GM12874 (cell line): ENCODE measurements around the gene PALS1.

Source experiments
- TF ChIP-seq, protein P1 (sequence below): IDR thresholded peaks from 2 replicates; pipeline ENCODE4 v1.5.1; 2011; ENCODE audit warnings: low read depth, mild to moderate bottlenecking, control low read depth, low read length, moderate library complexity; ENCODE audit not compliant: insufficient read depth

PALS1 gene

DNA sequence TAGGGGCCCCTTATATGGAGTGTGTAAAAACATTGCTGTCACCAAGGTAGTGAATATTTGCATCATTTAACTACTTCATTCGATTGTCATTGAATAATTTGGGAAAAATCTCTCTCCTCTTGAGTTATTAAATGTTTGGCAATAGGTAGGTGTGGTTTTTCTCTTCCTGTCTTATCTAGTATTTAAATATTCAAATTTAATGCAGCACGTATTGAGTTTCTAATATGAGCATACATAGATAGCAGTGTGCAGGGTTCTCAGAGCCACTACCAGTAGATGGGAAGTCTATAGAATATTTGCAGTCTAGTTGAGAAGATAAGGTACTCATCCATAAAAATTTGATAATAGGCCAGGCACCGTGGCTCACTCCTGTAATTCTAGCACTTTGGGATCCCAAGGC lies 16.7 kb downstream of the PALS1 start:
- TF ChIP-seq, protein P1, sequence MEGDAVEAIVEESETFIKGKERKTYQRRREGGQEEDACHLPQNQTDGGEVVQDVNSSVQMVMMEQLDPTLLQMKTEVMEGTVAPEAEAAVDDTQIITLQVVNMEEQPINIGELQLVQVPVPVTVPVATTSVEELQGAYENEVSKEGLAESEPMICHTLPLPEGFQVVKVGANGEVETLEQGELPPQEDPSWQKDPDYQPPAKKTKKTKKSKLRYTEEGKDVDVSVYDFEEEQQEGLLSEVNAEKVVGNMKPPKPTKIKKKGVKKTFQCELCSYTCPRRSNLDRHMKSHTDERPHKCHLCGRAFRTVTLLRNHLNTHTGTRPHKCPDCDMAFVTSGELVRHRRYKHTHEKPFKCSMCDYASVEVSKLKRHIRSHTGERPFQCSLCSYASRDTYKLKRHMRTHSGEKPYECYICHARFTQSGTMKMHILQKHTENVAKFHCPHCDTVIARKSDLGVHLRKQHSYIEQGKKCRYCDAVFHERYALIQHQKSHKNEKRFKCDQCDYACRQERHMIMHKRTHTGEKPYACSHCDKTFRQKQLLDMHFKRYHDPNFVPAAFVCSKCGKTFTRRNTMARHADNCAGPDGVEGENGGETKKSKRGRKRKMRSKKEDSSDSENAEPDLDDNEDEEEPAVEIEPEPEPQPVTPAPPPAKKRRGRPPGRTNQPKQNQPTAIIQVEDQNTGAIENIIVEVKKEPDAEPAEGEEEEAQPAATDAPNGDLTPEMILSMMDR: no peak

DNA sequence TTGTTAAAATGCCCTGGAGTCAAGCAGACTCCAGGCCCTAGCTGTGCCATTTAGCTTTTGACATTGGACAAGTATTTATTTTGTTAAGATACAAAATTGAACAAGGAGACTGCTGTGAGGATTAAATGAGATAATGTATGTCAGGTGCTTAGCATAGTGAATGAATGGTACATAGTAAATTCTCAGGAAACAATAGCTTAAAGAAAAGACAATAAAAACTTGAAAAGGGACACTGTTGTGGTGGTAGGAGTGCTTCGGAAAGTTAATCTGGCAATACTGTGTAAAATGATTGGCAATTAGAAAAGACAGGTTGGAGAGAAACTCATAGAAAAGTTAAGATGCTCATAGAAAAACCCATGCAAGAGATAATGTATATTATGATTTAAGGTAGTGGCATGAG lies 19.7 kb downstream of the PALS1 start:
- TF ChIP-seq, protein P1: no peak

DNA sequence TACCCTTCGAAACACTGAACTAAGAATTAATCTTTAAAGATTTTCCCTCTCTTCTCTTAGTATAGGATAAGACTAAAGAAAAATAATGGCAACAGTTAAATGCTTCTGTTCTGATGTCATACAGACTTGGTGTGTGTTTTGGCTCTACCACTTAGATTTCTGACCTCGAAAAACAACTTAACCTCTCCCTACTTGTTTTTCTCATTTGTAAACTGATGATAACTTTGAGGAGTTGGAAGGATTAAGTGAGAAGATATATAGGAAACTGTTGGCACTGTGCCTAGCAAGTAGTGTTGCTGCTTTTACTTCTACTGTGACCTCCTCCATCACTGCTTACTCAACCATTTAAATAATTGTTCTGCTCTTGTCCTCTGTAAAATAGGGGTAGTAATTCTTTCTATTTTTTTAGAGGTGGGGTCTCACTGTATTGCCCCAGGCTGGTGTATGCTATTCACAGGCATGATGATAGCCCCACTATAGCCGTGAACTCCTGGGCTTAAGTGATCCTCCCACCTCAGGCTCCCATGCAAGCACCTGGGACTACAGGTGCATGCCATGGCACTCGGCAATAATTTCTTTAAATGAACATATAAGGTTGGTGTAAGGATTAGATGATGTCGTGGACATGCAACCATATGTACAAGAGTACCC lies 22.4 kb downstream of the PALS1 start:
- TF ChIP-seq, protein P1: no peak

DNA sequence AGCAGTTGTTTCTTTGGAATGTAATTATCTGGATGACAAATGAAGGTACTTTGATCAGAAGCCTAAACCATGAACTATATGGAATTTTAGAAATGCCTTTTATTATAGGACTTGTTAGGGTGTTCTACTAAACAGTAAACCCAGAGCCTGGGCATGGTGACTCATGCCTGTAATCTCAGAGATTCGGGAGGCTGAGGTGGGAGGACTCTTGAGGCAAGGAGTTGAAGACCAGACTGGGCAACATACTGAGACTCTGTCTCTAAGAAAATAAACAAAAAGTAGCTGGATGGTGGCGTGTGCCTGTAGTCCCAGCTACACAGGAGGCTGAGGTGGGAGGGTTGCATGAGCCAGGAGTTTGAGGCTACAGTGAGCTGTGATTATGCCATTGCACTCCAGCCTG lies 23.9 kb downstream of the PALS1 start:
- TF ChIP-seq, protein P1: no peak

DNA sequence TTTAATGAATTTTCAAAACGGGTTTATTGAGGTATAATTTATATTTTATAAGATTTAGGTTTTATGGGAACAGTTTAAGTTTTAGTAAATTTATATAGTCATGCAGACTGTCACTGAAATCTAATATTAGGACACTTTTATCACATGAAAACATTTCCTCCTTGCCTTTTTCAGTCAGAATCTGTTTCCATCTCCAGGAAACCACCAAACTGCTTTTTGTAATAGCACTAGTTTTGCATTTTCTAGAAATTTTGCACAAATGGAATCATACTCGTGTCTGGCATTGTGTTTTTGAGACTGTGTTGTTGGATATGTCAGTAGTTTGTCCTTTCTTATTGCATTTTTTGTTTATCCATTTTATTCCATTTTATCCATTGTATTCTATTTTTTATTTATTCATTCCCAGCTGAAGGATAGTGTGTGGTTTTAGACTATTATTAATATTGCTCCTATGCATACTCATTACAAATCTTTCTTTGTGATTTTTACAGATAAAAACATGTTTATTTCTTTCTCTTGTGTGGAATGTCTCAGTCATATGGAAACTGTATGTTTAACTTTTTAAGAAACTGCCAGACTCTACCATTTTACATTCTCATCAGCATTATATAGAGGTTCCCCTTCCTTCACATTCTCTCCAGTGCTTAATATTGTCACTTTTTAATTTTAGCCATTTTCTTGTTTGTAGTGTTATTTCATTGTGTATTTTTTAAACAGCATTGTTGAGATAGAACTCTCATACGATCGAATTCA lies 26.5 kb downstream of the PALS1 start:
- TF ChIP-seq, protein P1: no peak

DNA sequence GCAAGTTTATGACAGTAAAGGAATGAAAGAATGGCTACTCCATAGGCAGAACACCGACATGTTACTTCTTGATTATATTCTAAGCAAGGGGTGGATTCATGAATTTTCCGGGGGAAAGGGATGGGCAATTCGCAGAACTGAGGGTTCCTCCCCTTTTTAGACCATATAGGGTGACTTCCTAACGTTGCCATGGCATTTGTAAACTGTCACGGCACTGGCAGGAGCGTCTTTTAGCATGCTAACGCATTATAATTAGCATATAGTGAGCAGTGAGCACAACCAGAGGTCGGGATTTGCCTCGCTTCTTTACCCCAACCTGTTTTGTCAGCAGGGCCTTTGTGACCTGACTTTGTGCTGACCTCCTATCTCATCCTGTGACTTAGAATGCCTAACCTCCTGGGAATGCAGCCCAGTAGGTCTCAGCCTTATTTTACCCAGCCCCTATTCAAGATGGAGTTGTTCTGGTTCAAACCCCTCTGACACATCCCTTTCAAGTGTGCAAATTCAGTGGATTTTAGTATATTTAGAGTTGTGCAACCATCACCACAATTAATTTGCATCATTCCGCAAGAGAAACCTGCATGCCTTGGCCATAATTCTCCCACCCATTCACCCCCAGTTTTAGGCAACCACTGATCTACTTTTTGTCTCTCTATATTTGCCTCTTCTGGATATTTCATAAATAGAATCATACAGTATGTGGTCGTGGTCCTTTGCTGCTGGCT lies 27.4 kb downstream of the PALS1 start:
- TF ChIP-seq, protein P1: no peak

DNA sequence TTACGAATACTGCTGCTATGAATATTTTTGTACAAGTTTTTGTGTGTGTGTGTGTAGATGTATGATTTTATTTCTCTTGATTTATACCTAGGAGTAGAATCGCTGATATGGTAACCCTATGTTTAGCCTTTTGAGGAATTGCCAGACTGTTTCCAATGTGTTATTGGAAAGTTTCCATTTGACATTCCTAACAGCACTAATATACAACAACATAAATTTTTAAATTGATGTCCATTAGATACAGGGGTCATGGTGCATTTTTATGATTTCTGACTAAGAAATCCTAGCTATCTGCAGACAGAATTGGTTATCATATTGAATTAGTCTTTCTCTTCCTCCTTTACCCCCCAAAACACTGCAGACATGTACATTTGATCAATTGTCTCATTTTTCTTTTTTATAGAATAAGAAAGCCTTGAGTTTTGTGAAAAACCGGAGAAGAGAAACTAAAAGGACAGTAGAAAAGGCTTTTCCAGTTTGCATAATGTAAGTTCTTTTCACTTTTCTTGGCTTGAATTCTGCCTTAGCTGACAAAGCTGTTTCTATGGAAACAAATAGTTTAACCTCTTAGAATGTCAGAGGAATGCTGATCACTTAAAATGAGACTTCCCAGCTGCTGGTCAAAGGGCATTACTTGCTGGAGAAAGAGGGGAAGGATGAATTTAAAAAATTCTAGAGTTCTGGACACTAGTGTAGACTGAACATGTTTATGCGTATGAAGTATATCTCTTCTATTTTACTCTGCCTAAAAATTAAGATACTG lies 28.2 kb downstream of the PALS1 start:
- TF ChIP-seq, protein P1: no peak
